NCI-H2107 (cell line): Measurements from ENCODE around the gene NEXMIF.
"Not testable (repeated sequence)": the region's sequence is repeated elsewhere in the genome, so short reads cannot be mapped to it uniquely, and the experiment has no call there.

ENCODE experiments used
- DNase-seq: peaks from one replicate; lab custom pipeline; 2025; lab: John Stamatoyannopoulos, UW

The NEXMIF gene

GRCh38 chrX:74788545-74789086, 136.6 kb downstream of the NEXMIF start:
- no peak for DNase-seq

DNA sequence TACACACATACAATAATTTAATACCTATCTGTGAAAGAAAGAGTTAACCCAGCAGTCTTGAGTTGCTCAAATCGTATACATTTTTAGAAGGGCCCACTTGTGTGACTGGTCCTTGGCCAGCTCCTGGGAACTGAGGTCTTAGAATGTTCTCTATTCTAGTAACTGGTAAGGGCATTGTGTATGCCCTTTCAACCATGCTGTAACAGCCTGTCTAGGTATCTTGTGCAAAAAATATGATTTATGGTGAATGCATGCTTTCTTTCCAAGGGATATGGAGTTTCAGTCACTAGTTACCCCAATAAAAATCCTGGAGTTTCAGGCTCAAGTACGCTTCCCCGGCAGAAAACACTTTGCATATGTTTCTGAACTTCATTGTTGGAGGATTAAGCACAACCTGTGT, 140.6 kb downstream of the NEXMIF start:
- no peak for DNase-seq

DNA sequence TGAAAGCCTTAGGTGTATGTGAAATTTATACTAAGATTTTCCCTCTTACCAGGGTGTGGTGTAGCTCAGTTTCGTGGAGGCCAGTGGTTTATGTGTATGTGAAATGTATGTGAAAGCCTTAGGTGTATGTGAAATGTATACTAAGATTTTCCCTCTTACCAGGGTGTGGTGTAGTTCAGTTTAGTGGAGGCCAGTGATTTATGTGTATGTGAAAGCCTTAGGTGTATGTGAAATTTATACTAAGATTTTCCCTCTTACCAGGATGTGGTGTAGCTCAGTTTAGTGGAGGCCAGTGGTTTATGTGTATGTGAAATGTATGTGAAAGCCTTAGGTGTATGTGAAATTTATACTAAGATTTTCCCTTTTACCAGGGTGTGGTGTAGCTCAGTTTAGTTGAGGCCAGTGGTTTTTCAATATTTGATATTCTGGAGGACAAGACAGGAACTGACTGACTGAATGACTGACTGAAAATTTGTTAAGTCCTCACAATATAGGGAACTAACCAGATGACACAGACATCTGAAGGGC, 143.7 kb downstream of the NEXMIF start:
- DNase-seq = no peak

DNA sequence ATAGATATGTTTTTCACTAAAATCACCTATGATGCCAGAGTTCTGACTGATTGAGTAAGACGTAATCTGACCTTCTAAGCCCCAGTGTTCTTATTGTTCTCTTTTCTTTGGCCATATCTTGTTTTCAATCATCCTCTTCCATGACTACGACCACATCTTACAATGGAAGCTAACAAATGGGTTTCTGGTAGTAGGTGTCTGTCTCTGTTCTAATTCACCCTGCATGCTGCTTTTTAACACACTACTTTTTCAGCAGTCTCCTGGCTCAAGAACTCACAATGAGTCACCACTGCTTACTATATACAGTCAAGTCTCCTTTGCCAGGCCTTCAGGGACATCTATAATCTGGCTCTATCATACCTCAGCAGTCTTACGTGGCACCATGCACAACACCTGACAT, 146.1 kb downstream of the NEXMIF start:
- DNase-seq = no peak

GRCh38 chrX:74774988-74775387, 150.3 kb downstream of the NEXMIF start:
- no peak for DNase-seq

GRCh38 chrX:74736450-74736849, 188.8 kb downstream of the NEXMIF start:
- DNase-seq = no peak

DNA sequence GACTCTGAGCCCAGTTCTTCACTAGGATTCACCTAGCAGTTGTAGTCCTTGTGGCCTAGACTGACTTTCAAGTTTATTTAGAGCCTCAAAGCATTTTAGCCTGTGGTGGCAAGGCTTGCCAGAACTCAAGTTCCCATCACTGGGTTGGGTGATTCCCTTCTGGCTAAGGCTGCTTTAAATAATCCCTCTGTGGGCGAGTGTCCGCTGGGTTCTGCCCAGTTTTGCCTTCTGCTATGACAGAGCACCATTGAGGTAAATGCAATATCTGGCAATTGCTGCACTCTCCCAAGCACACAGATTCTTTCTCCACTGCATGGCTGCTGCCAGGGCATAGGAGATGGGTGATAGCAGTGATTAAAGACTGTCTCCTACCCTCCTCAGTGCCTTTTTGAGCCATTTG, 220.0 kb downstream of the NEXMIF start:
- no peak for DNase-seq

GRCh38 chrX:74701343-74701742, 223.9 kb downstream of the NEXMIF start:
- DNase-seq = not testable (repeated sequence)

DNA sequence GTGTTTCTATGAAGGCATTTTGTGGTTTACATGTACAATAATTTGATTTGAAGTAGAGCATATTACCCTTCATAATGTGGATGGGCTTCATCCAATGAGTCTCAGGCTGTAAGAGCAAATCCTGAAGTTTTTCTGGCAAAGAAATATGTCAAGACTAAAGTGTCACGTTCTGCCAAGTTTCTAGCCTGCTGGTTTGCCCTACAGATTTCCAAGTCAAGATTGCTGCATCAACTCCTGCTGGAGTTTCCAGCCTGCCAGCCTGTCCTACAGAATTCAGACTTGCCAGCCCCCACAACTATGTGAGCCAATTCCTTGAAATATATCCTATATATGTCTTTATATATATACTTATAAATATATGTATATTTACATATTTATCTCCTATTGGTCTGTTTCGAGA, 240.8 kb downstream of the NEXMIF start:
- no peak for DNase-seq
